Measurements from ENCODE around the gene MDN1.

Gene MDN1

GRCh38 chr6:89682991-89683390, 136.6 kb downstream of the MDN1 start:
- Histone ChIP-seq H3F3A (ENCODE audit: insufficient read depth, low read length) (no peaks in the 10 kb centered on the region), H3K4me3 (ENCODE audit: low read length) (no peak overlapping the region), H2AFZ (ENCODE audit: low read length) (no peak overlapping the region), H4K20me1 (ENCODE audit: insufficient read depth, low read length) (no peaks in the 10 kb centered on the region), H3K79me2 (ENCODE audit: low read length) (no peaks in the 10 kb centered on the region), H3K9ac (ENCODE audit: low read length) (no peak overlapping the region), H3K27me3 (replicated peaks; ENCODE audit: insufficient read depth, low read length) (no peaks in the 10 kb centered on the region), H3K9me2 (replicated peaks; ENCODE audit: insufficient read depth, low read length) (no peaks in the 10 kb centered on the region), H3K9me3 (replicated peaks; ENCODE audit: insufficient read depth, low read length) (no peaks in the 10 kb centered on the region), H3K4me1 (ENCODE audit: low read length) (no peaks in the 10 kb centered on the region), H3K27ac (ENCODE audit: low read length) (no peak overlapping the region), H3K4me2 (ENCODE audit: low read depth, low read length) (no peak overlapping the region), H3K36me3 (replicated peaks; ENCODE audit: insufficient read depth, low read length) (peaks cover 12% of the 10 kb centered on the region; the same call in 1 of the 2 replicates)
- no peak for DNase-seq
- TF ChIP-seq CTCF (IDR thresholded peaks at IDR 0.05; ENCODE audit: low read length) (no peak), EZH2 (optimal IDR thresholded peaks at IDR 0.05; ENCODE audit: low read depth, low read length) (no peak), EZH2phosphoT487 (IDR thresholded peaks at IDR 0.05; ENCODE audit: low read length) (no peak)

GRCh38 chr6:89681983-89682564, 137.5 kb downstream of the MDN1 start:
- Histone ChIP-seq H4K20me1 (ENCODE audit: insufficient read depth, low read length) (no peaks in the 10 kb centered on the region), H3K36me3 (replicated peaks; ENCODE audit: insufficient read depth, low read length) (peaks cover 12% of the 10 kb centered on the region; the same call in 1 of the 2 replicates), H3K9me3 (replicated peaks; ENCODE audit: insufficient read depth, low read length) (no peaks in the 10 kb centered on the region), H3F3A (ENCODE audit: insufficient read depth, low read length) (no peaks in the 10 kb centered on the region), H2AFZ (ENCODE audit: low read length) (no peak overlapping the region), H3K27ac (ENCODE audit: low read length) (no peak overlapping the region), H3K4me2 (ENCODE audit: low read depth, low read length) (no peak overlapping the region), H3K9ac (ENCODE audit: low read length) (no peak overlapping the region), H3K79me2 (ENCODE audit: low read length) (no peaks in the 10 kb centered on the region), H3K4me3 (ENCODE audit: low read length) (no peak overlapping the region), H3K9me2 (replicated peaks; ENCODE audit: insufficient read depth, low read length) (no peaks in the 10 kb centered on the region), H3K27me3 (replicated peaks; ENCODE audit: insufficient read depth, low read length) (no peaks in the 10 kb centered on the region), H3K4me1 (ENCODE audit: low read length) (no peaks in the 10 kb centered on the region)
- TF ChIP-seq CTCF (IDR thresholded peaks at IDR 0.05; ENCODE audit: low read length) (no peak), EZH2phosphoT487 (IDR thresholded peaks at IDR 0.05; ENCODE audit: low read length) (no peak), EZH2 (optimal IDR thresholded peaks at IDR 0.05; ENCODE audit: low read depth, low read length) (no peak)
- no peak for DNase-seq

DNA sequence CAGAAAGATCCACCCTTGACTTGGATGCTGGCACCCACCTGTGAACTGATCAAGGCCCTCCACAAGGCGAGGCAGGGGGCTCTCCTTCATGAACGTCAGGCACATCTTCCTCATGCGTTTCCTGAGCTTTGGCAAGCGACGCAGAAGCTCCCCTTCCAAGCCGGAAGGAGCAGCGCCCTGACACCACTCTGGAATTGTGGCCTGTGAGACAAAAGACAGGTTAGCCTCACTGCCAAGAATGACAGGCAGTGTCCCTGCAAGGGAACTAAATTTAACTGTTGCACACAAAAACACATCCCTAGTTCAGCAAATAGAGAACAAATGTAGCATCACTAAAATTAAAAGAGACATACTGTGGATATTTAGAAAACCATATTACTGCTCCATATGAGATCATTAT, 139.0 kb downstream of the MDN1 start:
- Histone ChIP-seq H2AFZ (ENCODE audit: low read length) (no peak overlapping the region), H3K9ac (ENCODE audit: low read length) (no peak overlapping the region), H4K20me1 (ENCODE audit: insufficient read depth, low read length) (no peaks in the 10 kb centered on the region), H3K36me3 (replicated peaks; ENCODE audit: insufficient read depth, low read length) (peaks cover 10% of the 10 kb centered on the region), H3K9me2 (replicated peaks; ENCODE audit: insufficient read depth, low read length) (no peaks in the 10 kb centered on the region), H3K27me3 (replicated peaks; ENCODE audit: insufficient read depth, low read length) (no peaks in the 10 kb centered on the region), H3K4me1 (ENCODE audit: low read length) (no peaks in the 10 kb centered on the region), H3K4me3 (ENCODE audit: low read length) (no peak overlapping the region), H3K9me3 (replicated peaks; ENCODE audit: insufficient read depth, low read length) (no peaks in the 10 kb centered on the region), H3F3A (ENCODE audit: insufficient read depth, low read length) (no peaks in the 10 kb centered on the region), H3K27ac (ENCODE audit: low read length) (no peak overlapping the region), H3K4me2 (ENCODE audit: low read depth, low read length) (no peak overlapping the region), H3K79me2 (ENCODE audit: low read length) (no peaks in the 10 kb centered on the region)
- TF ChIP-seq EZH2phosphoT487 (IDR thresholded peaks at IDR 0.05; ENCODE audit: low read length) = no peak
- no peak for TF ChIP-seq EZH2 (optimal IDR thresholded peaks at IDR 0.05; ENCODE audit: low read depth, low read length)
- TF ChIP-seq CTCF (IDR thresholded peaks at IDR 0.05; ENCODE audit: low read length) = no peak
- no peak for DNase-seq
